ENCODE data around the gene GFRA4.

Gene GFRA4

DNA sequence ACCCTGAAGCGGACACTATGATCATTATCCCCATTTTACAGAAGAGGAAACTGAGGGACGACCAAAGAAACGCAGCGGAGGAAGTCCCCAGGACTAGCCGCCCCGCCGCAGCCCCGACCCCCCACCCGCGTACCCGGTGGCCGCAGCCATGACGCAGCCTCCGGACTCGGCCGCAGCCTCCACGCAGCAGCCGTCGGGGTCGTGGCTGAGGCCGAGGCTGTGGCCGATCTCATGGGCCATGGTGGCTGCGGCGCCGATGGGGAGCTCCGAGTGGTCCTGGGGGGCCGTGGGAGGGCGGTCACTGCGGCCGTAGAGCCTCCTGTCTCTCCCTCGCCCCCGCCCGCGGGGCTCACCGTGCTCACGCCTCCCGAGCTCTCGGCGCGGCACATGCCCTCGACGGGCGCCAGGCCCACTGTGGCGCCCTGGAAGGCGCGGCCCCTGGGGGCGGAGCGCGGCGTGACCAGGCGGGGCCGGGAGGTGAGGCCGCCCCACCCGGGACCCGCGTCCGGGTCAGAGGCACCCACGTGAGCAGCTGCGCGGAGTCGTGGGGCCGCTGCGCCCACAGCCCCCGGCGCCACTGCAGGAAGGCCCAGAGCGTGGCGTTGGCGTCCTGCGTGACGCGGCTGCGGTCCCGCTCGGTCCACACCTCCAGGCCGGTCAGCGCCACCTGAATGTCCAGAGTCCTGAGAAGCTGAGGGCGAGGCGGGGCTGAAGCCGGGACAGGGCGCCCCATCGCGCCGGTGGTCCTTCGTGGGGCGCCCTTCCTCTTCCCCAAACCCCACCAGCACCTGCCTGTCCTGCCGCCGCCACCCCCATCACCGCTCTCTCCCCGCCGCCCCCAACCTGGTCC is 10.2 kb upstream of the GFRA4 start:
- DNase-seq: no peak

DNA sequence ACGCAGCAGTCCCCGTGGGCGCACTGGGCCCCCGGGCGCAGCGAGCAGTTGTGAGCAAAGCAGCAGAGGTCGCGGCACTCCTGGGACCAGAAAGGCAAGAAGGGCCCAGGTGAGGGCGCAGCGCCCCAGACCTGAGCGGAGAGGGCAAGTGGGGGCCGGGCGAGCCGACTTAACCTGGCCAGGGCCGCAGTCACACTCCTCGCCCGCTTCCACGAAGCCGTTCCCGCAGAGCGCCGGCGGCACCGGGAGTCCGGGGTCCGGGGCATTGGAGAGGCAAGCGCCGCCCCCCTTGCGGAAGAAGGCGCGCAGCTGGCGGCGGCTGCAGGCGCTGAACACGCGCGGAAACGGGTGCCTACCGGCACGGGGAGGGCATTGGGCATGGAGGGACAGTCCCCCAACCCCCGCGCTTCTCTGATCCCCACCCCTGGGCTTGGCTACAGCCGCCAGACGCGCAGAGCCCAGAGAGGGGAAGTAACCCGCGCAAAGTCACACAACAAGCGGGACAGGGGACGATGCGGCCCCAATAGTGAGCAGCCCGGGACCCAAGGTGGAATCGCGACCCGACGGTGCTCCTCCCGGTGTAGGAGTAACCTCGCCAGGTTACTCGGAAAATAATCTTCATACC is 9.5 kb upstream of the GFRA4 start:
- no peak for DNase-seq

- no peak for DNase-seq
These were observed 8.9 kb upstream of the GFRA4 start for GRCh38 chr20:3671986-3672546.

GRCh38 chr20:3670945-3671344 is 7.7 kb upstream of the GFRA4 start:
- no peak for DNase-seq

GRCh38 chr20:3670511-3670910 is 7.3 kb upstream of the GFRA4 start:
- no peak for DNase-seq

DNA sequence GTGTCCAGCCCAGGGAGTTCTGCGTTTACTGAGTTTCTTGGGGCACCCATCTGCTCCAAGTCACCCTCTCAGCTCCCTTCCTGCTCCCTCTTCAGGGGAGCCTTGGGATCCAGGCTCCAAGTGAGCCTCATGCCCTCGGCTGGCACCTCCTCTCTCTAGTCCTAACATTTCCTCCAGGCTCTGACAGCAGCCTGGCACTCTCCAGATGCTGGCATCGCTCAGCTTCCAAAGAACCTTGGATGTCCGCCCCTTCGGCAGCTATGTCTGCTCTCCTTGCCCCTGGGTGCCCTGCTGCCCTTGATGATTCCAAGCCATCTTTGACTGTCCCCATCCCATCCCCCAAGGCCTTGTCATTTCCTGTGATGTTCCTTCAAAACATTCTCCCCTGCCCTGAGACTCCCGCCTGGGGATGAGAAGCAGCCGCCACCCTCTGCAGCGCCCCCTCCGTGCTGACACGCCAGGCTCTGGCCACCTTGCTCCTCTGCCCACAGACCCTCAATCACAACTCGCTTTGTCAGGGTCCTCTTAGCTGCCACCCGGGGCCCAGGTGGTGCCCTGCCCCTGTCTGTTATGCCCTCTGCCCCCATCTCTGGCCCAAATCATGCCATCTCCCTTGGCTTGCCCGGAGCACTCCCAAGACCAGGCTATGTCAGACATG is 6.6 kb upstream of the GFRA4 start:
- DNase-seq: no peak

DNA sequence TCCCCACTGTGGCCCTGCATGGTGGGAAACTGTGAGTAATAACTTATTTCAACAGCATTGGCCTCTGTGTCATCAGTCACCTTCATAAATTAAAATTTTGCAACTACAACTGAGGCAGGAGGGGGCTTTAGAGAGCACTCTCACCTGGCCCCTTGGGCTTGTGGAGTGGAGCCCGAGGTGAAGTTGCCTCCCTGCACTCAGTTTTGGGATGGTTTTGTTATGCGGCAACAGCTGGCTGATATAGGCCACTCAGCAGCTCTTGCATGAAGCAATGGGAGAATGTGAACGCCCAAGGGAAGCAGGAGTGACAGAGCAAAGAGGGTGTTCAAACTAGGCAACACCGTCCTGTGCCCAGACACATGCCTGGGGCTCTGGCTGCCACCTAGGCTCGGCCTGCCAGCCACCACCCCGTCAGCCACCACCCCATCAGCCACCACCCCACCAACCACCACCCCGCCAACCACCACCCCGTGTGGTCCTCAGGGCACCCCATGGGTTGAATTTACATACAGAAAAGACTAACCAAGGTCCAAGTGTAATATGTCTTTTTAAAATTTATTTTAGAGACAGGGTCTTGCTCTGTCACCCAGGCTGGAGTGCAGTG is 4.3 kb upstream of the GFRA4 start:
- no peak for DNase-seq

GRCh38 chr20:3663858-3664257 is 659 bp upstream of the GFRA4 start:
- DNase-seq: no peak

DNA sequence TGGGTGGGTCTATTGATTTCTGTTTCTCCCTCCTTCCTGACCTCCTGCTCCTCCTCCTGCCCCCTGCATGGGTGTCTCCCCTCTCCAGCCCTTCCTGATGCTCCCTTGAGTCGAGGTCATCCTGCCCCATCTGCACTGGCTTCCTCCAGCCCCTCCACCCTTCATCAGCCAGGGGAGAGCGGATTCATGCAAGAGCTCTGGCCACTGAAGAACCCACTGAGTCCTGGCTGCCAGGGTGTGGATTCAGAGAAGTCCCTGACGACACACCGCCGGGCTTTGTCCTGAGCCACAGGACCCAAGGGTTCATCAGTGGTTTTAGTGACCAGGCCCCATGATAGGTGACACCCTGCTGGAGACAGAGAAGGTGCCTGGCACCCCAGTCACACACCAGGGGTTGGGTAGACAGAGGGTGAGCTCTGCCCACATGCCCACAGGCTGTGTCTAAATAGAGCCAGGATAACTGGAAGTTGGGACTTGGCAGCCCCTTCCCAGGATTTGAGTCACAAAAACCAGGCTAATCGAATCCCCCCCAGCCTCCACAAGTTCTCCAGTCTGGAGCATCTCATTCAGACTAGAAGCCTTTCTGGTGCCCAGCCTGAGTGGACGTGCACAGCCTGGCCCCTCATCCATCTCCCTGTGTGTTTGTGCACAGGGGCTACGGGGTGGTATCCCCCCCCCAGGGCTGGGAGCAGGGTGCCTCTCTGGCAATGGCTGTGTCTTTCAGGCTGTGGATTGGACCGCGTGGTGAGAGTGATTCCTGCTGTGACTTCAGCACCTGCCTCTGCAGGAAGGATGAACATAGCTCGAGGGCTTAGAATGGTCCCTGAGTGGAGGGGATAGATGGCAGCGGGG is 1.2 kb downstream of the GFRA4 start:
- no peak for DNase-seq

DNA sequence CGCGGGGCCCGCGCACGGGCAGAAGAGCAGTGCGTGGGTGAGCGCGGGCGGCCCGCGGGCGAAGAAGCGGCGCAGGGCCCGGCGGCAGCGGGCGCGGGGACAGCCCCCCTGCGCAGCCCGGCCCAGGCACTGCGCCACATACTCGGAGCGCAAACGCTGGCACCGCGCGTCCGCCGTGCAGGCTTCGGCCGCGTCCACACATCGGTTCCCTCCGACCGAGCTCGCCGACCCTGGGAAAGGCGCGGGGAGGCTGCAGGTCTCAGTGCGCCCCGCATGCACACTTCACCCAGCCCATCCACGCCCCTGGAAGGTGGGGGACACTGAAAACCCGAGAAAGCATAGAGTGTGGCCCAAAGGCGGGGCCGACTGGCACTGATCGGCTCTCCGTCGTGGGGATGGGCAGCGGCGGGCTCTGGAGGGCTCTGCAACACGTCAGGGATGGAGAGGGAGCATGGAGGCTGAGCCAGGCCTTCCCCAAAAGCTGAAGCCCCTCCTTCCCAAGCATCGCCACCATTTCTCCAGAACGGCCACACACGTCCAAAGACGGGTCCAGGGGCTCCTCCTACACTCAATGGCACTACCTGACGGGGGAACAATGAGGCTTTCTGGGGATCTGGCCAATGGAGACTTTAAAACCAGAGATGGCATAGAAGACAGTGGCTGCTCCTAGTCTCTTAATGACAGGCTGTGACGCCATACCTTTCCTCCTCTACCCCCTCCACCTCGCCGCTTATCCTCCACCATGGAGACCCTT is 2.0 kb downstream of the GFRA4 start:
- DNase-seq: no peak

DNA sequence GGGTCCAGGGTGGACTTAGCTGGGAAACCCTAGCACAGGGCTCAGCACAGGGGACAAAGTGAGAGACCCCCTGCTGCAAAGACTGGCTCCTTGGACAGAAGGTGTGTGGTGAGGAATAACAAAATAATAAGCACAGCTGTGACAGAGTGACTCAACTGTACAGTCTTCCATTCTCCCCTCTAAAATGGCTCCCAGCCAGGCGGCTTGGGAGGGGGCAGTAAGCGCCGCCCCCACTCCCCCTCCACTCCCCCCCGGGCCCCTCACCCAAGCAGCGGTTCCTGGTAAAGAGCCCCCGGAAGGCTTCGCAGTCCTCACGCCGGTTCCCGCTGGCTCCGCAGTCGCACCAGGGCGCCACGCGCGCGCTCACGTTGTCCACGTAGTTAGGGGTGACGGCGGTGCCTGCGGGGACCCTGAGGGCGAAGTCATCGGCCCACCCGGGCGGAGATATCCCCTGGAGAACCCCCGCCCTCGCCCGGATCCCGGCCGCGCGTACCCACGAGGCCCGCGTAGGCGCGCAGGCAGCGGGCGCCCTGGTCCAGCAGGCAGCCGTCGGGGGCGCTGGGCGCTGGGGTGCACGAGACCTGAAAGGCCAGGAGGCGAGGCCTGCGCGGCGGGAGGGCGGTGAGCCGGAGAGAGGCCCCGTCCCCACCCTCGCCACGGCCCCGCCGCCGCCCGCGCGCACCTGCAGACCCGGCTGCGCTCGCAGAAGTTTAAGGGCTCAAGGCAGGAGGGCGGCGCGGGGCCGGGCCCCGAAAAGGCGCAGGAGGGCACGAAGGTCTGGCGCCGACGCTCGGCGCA is 2.7 kb downstream of the GFRA4 start:
- DNase-seq: no peak

GRCh38 chr20:3659492-3660261 is 3.5 kb downstream of the GFRA4 start:
- no peak for DNase-seq

DNA sequence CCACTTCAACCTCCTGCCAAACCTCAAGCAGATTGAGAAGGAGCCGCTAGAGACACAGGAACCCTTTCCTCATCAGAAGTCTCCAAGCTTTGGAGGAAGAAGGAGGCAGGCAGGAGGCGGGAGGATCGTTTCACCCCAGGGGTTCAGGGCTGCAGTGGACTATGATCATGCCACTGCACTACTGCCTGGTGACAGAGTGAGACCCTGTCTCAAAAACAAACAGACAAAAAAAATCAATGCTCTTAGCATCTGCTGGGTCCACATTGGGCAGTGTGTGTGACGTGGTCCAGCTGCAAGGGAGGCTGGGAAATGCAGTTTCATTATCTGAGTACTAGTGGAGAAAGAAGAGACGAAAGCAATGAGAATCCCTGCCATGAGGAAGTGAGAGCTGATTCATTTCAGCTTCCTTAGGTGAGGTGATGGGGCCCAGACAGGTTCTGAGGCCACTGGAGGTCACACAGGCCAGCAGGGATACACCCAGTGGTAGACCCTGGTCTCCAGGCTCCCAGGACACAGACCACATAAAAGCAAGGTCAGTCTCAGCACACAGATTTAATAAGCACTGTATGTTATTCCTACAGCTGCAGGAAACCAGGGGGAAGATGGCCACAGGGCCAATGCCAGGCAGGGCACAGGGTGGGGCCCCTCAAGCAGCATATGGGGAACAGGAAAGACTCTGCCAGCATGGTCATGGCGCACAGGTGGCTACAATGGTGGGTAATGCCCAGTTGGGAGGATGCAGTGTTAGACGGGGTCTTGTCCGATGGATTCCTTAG is 4.3 kb downstream of the GFRA4 start:
- DNase-seq: no peak

GRCh38 chr20:3658019-3658715 is 5.0 kb downstream of the GFRA4 start:
- no peak for DNase-seq

DNA sequence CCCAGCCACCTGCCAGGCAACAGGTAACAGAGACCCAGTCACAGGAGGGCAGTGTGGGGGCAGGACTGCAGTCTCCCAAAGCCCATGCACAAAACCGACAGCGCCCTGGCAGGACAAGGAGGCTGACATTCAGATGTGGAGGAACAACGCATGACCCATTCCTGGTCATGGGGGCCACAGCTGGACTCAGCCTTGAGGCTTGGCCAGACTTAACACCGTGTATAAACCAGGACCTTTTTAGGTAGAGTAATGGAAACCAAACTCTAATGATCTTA is 8.1 kb downstream of the GFRA4 start:
- no peak for DNase-seq

DNA sequence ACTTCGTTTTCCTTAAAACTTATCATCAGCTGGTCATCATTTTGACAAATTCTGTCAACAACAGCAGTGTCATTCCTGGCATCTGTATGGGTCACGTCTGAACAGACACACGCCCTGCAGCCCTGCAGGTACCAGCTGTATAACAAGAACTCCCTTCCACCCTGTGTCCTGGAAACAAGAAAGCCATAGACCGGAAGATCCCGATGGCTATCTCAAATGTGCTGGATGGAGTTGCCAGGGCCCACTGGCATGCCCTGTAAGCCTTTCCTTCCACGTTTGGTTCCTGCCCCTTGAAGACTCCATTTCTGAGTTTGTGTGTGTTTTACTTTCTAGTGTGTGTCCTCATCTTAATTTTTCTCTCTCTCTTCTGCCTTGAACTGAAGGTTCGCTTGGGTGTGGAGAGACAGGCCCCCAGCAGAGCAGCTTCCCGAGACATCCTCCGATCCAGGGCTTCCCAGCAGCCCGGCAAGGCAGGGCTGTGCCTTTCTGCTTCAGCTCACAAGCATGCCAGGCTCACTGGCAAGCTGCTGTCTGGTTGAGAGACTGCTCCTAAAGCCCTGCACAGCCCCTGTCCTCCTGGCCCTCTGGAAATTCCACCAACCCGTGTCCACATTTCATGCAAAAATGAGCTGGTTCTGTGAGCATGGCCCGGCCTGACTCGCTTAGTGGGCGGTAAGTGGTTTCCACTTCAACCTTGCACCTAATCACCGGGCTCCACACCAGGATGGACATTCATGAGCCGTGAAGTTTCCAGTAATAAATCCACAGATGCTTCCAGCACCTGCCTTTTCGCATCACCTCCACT is 8.7 kb downstream of the GFRA4 start:
- DNase-seq: no peak

DNA sequence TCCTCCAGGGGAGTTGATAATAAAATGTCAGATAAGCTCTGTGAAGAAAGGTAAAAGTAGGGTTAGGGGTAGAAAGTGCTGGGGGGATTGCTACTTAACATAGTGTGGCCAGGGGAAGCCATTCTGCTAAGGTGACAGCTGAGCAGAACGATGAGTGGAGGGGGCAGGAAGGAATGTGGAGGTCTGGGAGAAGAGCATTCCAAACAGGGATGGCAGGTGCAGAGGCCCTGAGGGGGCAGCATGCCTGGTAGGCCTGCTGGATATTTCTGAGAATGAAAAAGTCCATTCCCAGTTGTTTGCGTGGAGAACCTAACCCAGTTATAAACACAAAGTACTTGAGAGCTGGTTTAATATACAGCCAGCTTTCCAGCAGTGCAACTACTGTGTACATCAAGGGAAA is 9.3 kb downstream of the GFRA4 start:
- DNase-seq: no peak

Measured in DMS153 (cell line).